ENCODE results near the gene ADORA2B.

Gene ADORA2B

GRCh38 chr17:15981646-15982580 lies 37.0 kb downstream of the ADORA2B start:
- no peak for DNase-seq (ENCODE audit: low read depth in 2 of 2)

GRCh38 chr17:15996322-15996721 lies 51.4 kb downstream of the ADORA2B start:
- DNase-seq (ENCODE audit: low read depth in 2 of 2), result no peak

- no peak for DNase-seq (ENCODE audit: low read depth in 2 of 2)
Observed at GRCh38 chr17:15998031-15998562, 53.2 kb downstream of the ADORA2B start.

GRCh38 chr17:15999141-15999973 lies 54.4 kb downstream of the ADORA2B start, which contains the start of the genes TTC19 and ZSWIM7:
Gene TTC19 (plus strand): TSS chr17:15999824. CDS start chr17:15999849, 25 bp downstream.
Gene ZSWIM7 (minus strand): TSS chr17:15999704. CDS start chr17:15999594, 110 bp downstream.
- DNase-seq (ENCODE audit: low read depth in 2 of 2), result peak; percentile 96 to 97

- peak in 1 of 2 donors; percentile 4 for DNase-seq (ENCODE audit: low read depth in 2 of 2)
Observed at GRCh38 chr17:15999974-16000827, 55.3 kb downstream of the ADORA2B start.

GRCh38 chr17:16001226-16001897 lies 56.4 kb downstream of the ADORA2B start:
- no peak for DNase-seq (ENCODE audit: low read depth in 2 of 2)

- no peak for DNase-seq (ENCODE audit: low read depth in 2 of 2)
Observed at GRCh38 chr17:16002708-16003260, 57.9 kb downstream of the ADORA2B start.

- no peak for DNase-seq (ENCODE audit: low read depth in 2 of 2)
Observed at GRCh38 chr17:16003841-16004240, 58.9 kb downstream of the ADORA2B start.

- DNase-seq (ENCODE audit: low read depth in 2 of 2), result no peak
Observed at GRCh38 chr17:16005636-16006035, 60.7 kb downstream of the ADORA2B start.

- DNase-seq (ENCODE audit: low read depth in 2 of 2), result no peak
Observed at GRCh38 chr17:16007439-16007838, 62.5 kb downstream of the ADORA2B start.

- no peak for DNase-seq (ENCODE audit: low read depth in 2 of 2)
Observed at GRCh38 chr17:16013943-16014407, 69.0 kb downstream of the ADORA2B start.

GRCh38 chr17:16019347-16019746 lies 74.4 kb downstream of the ADORA2B start:
- DNase-seq (ENCODE audit: low read depth in 2 of 2), result no peak

- no peak for DNase-seq (ENCODE audit: low read depth in 2 of 2)
Observed at GRCh38 chr17:16023881-16024280, 79.0 kb downstream of the ADORA2B start.

- no peak for DNase-seq (ENCODE audit: low read depth in 2 of 2)
Observed at GRCh38 chr17:16025202-16025601, 80.3 kb downstream of the ADORA2B start.
